ENCODE data around the gene GMEB2.

- no peak for TF ChIP-seq CTCF (IDR thresholded peaks at IDR 0.05)
- no peak for TF ChIP-seq POLR2AphosphoS5 (IDR thresholded peaks at IDR 0.05)
These were observed 2.4 kb downstream of the GMEB2 start for GRCh38 chr20:63624486-63624885.
